GM18499 (cell line): ENCODE results near the gene ANTKMT.

Experiments
- ATAC-seq: cut with Tn5 transposase; IDR thresholded peaks from one replicate; pipeline ENCODE4 v1.9.1; 2021; ENCODE audit warnings: moderate number of reproducible peaks; ENCODE audit not compliant: insufficient read depth, unreplicated experiment

Gene ANTKMT

GRCh38 chr16:720990-721764 lies at the start of gene ANTKMT:
Gene ANTKMT, plus strand, starts transcription at chr16:721146. Its CDS starts 129 bp downstream, at chr16:721275.
- no peak for ATAC-seq

GRCh38 chr16:671353-672131 lies 49.4 kb upstream of the ANTKMT start:
- ATAC-seq = no peak

- no peak for ATAC-seq
These were observed 48.6 kb upstream of the ANTKMT start for GRCh38 chr16:672371-672770.

DNA sequence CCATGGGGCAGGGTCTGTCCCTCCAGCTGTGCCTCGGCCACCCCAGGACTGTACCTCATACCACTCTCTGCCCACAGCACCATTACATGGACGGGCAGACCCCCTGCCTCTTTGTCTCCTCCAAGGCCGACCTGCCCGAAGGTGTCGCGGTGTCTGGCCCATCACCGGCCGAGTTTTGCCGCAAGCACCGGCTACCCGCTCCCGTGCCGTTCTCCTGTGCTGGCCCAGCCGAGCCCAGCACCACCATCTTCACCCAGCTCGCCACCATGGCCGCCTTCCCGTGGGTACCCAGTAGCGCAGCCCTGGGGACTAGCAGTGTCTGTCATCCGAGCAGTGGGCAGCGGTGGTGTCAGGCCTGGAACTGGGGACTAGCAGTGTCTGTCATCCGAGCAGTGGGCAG lies 48.1 kb upstream of the ANTKMT start:
- no peak for ATAC-seq

- no peak for ATAC-seq
These were observed 47.5 kb upstream of the ANTKMT start for GRCh38 chr16:673399-673991.

- no peak for ATAC-seq
These were observed 46.6 kb upstream of the ANTKMT start for GRCh38 chr16:674214-674881.

DNA sequence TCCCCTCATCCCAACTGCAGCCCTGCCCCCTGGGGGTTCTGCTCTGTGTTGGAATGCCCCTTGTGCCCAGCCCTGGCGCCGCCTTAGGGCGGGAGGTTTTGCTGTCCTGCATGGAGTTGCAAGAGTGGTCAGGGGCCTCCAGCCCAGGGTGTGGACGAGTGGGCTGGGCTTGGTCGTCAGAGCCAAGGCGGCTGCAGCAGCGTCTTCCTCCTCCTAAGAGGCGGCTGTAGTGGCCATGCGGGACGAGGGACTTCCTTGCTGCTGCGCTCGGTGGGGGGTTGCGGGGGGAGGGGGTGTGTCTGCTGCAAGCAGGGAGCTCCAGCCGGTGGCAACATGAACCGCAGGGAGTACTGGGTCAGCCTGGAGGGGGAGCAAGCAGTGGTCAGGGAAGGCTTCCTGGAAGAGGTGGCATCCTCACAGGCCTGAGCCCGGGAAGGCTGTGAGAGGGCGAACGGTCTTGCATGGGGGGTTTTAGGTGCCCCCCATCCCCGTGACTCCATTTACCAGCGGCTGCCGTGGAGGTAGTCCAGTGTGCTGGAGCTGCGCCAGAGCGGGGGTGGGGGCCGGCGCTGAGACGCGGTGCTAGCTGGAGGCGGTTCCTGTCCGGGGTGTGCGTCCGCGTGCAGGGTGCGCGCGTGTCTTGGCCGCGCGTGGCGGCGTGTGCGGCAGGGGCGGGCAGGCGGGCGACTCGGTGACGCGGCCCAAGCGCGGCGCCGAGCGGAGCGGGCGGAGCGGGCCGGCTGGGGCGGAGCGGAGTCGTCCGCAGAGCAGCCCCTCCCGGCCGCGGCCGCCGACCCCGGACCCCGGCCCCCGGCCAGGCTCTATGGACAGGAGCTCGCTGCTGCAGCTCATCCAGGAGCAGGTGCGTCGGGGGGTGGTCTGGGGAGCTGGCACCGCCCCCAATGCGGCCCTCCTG lies 45.7 kb upstream of the ANTKMT start, which contains the start of gene RHBDL1:
Gene RHBDL1 (plus strand): TSS at position 704 of the 916 bp plus-strand sequence. CDS start 120 bp downstream, at position 824.
- no peak for ATAC-seq

DNA sequence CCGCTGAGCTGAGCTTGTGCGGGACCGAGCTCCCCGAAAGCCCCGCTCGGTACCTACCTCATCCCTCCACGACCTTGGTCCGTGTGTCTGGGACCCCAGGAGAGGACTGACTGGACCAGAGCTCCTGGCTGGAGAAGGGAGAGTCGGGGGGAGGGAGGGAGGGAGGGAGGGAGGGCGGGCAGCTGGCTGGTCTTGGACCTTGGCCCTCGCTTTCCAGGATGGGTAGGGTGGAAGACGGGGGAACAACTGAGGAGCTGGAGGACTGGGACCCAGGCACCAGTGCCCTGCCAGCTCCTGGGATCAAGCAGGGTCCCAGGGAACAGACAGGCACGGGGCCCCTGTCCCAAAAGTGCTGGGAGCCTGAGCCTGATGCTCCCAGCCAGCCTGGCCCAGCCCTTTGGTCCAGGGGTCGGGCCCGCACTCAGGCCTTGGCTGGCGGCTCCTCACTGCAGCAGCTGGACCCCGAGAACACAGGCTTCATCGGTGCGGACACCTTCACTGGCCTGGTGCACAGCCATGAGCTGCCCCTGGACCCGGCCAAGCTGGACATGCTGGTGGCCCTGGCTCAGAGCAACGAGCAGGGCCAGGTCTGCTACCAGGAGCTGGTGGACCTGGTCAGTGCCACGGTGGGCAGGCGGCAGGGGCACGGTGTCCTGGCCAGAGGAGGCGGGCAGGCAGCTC lies 44.9 kb upstream of the ANTKMT start:
- ATAC-seq = no peak

- ATAC-seq = no peak
These were observed 44.4 kb upstream of the ANTKMT start for GRCh38 chr16:676565-676902.

- no peak for ATAC-seq
These were observed 44.0 kb upstream of the ANTKMT start for GRCh38 chr16:676913-677312.

GRCh38 chr16:677316-678190 lies 43.4 kb upstream of the ANTKMT start:
- no peak for ATAC-seq

DNA sequence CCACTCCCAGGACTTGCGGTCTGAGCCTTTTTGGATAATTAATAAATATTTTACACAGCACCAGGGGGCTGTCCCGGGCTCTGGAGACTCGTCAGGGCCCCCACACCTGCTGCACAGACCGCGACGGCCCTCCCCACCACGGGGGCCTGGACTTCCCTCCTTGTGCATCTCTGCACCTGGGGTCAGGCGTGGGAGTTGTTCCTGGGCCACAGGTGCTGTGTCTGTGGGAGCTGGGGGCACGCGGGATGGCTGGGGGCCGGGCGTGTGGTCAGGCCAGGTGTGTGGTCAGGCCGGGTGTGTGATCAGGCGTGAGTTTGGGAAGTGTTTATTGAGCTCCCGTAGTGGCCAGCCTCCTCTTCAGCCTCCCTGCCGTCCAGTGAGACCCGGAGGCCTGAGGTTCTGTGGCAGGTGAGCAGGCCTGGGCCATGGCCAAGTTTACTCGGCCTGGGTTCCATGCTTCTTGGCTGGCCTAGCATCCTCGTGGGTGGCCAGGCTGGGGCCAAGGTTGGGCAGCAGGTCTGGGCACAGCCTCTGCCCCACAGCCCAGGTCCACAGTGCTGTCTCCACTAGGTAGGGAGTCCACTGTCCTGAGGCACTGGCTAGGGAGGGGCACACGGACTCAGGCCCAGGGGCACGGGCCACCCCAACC lies 42.6 kb upstream of the ANTKMT start:
- no peak for ATAC-seq

GRCh38 chr16:678858-679813 lies 41.8 kb upstream of the ANTKMT start:
- ATAC-seq = no peak

DNA sequence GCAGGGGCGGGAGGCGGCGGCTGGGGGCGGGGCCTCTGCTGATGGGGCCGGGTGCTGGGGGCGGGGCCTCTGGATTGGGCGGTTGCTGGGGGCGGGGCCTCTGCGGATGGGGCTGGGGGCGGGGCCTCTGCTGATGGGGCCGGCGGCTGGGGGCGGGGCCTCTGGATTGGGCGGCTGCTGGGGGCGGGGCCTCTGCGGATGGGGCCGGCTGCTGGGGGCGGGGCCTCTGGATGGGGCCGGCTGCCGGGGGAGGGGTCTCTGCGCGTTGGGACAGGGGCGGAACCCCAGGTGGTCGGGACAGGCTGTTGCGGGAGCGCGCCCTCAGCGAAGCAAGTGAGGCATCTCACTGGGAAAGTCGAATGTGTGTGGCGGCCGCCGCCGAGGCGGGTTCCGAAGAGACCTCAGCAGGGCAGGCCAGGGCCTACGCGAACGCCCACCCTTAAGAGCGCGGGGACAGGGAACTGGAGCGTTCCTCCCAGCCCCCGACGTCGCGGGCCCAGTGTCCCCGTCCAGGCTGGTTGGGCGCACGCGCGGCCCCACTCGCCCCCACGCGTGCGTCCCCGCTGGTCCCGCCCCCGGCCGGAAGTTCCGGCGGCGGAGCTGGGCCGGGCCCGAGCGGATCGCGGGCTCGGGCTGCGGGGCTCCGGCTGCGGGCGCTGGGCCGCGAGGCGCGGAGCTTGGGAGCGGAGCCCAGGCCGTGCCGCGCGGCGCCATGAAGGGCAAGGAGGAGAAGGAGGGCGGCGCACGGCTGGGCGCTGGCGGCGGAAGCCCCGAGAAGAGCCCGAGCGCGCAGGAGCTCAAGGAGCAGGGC lies 40.9 kb upstream of the ANTKMT start, which contains the start of gene STUB1:
Gene STUB1 (plus strand): TSS at position 597 of the 811 bp plus-strand sequence. CDS start 116 bp downstream, at position 713.
- no peak for ATAC-seq

DNA sequence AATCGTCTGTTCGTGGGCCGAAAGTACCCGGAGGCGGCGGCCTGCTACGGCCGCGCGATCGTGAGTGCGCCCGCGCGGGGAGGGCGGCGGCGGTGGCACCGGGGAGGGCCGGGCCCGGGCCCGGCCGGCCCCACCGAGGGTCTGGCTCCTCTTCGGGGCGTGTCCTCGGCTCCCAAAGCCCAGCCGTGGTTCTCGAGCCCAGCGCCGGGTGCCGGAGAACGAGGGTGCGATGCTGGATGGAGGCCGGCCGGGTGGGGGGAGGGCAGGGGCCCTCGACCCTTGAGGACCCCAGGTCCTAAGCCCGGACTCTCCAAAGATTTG lies 40.4 kb upstream of the ANTKMT start:
- ATAC-seq = no peak
